HEK293 (cell line): ENCODE measurements around the gene FCGBP.
"Not testable (repeated sequence)": the region's sequence is repeated elsewhere in the genome, so short reads cannot be mapped to it uniquely, and the experiment has no call there.

Experiments
- CTCF ChIA-PET: fragments of 350-600 bp; formaldehyde crosslinking; extraction: SDS; loops from one replicate; lab custom pipeline; 2021; ENCODE audit warnings: antibody characterized with exemption; lab: Yijun Ruan, JAX
- POLR2A ChIA-PET: fragments of 300-600 bp; formaldehyde crosslinking; extraction: SDS; loops from one replicate; lab custom pipeline; 2020; ENCODE audit warnings: antibody characterized with exemption, inconsistent platforms; lab: Yijun Ruan, JAX
- H3K27ac ChIP-seq: fragments of 200-500 bp; sonication (Bioruptor generic); 2 replicates; pipeline ENCODE4 v1.5.1; 2014; ENCODE audit warnings: low read depth, low read length, control low read depth, inconsistent platforms; ENCODE audit errors: extremely low read depth
- H3K36me3 ChIP-seq, 2 experiments: fragments of 200-500 bp in 1 of 2; sonication (Bioruptor generic) in 1 of 2; 1 replicate in 1 of 2; 2 replicates in 1 of 2; pipeline ENCODE4 v1.5.1; 2014 to 2017; ENCODE audit warnings: inconsistent platforms in 2 of 2, low read length in 2 of 2; ENCODE audit not compliant: control insufficient read depth in 2 of 2, insufficient read depth in 1 of 2
- H3K4me1 ChIP-seq: fragments of 200-500 bp; sonication (Bioruptor generic); 2 replicates; pipeline ENCODE4 v1.5.1; 2014; ENCODE audit warnings: mild to moderate bottlenecking, low read length, inconsistent platforms; ENCODE audit not compliant: control insufficient read depth, insufficient read depth
- H3K4me3 ChIP-seq: 2 replicates; pipeline ENCODE4 v1.5.1; 2011; ENCODE audit warnings: low read depth, mild to moderate bottlenecking, control low read depth, low read length, moderate library complexity
- H3K9me3 ChIP-seq: fragments of 200-500 bp; sonication (Bioruptor generic); 2 replicates; pipeline ENCODE4 v1.5.1; 2014; ENCODE audit warnings: low read depth, low read length, inconsistent platforms; ENCODE audit not compliant: control insufficient read depth, insufficient read depth
- EGR2 ChIP-seq: fragments of 450-650 bp; formaldehyde crosslinking; IDR thresholded peaks from 2 replicates; pipeline ENCODE4 v1.5.1; 2016; ENCODE audit warnings: low read depth, missing biosample characterization, missing genetic modification characterization
- HOXA7 ChIP-seq: sonication (generic); formaldehyde crosslinking; IDR thresholded peaks from 2 replicates; pipeline ENCODE4 v1.8.1; 2022; ENCODE audit warnings: missing genetic modification reagents, borderline replicate concordance
- KLF9 ChIP-seq: fragments of 450-650 bp; formaldehyde crosslinking; IDR thresholded peaks from 2 replicates; pipeline ENCODE4 v1.5.1; 2016; ENCODE audit warnings: missing biosample characterization, missing genetic modification characterization, low read depth
- TCF7L2 ChIP-seq: IDR thresholded peaks from 2 replicates; pipeline ENCODE4 v1.6.1; 2011; ENCODE audit warnings: low read depth, mild to moderate bottlenecking, inconsistent platforms, low read length, moderate library complexity, borderline replicate concordance
- ZBTB21 ChIP-seq: fragments of 450-650 bp; formaldehyde crosslinking; IDR thresholded peaks from 2 replicates; pipeline ENCODE4 v1.5.1; 2017; ENCODE audit warnings: missing biosample characterization, missing genetic modification characterization
- ZBTB26 ChIP-seq: fragments of 450-650 bp; formaldehyde crosslinking; optimal IDR thresholded peaks from 2 replicates; pipeline ENCODE3; 2016; ENCODE audit warnings: missing biosample characterization, mild to moderate bottlenecking, missing genetic modification characterization
- ZNF140 ChIP-seq: fragments of 450-650 bp; formaldehyde crosslinking; IDR thresholded peaks from 2 replicates; pipeline ENCODE4 v1.5.1; 2016; ENCODE audit warnings: missing biosample characterization, missing genetic modification characterization
- ZNF169 ChIP-seq: fragments of 450-650 bp; formaldehyde crosslinking; IDR thresholded peaks from 2 replicates; pipeline ENCODE4 v1.5.1; 2016; ENCODE audit warnings: missing biosample characterization, missing genetic modification characterization
- ZNF175 ChIP-seq: fragments of 450-650 bp; formaldehyde crosslinking; IDR thresholded peaks from 2 replicates; pipeline ENCODE4 v1.5.1; 2016; ENCODE audit warnings: missing biosample characterization, missing genetic modification characterization
- ZNF214 ChIP-seq: fragments of 450-650 bp; formaldehyde crosslinking; IDR thresholded peaks from 2 replicates; pipeline ENCODE4 v1.5.1; 2017; ENCODE audit warnings: missing biosample characterization, mild to moderate bottlenecking, missing genetic modification characterization, borderline replicate concordance
- ZNF221 ChIP-seq: fragments of 450-650 bp; formaldehyde crosslinking; IDR thresholded peaks from 2 replicates; pipeline ENCODE4 v1.5.1; 2017; ENCODE audit warnings: missing biosample characterization, missing genetic modification characterization, borderline replicate concordance
- ZNF473 ChIP-seq: fragments of 450-650 bp; formaldehyde crosslinking; IDR thresholded peaks from 2 replicates; pipeline ENCODE4 v1.5.1; 2017; ENCODE audit warnings: missing biosample characterization, missing genetic modification characterization
- ZNF600 ChIP-seq: fragments of 450-650 bp; formaldehyde crosslinking; IDR thresholded peaks from 2 replicates; pipeline ENCODE4 v1.5.1; 2016; ENCODE audit warnings: missing biosample characterization, missing genetic modification characterization
- ZNF639 ChIP-seq: fragments of 450-650 bp; formaldehyde crosslinking; IDR thresholded peaks from 2 replicates; pipeline ENCODE4 v1.5.1; 2016; ENCODE audit warnings: missing biosample characterization, missing genetic modification characterization
- ZNF701 ChIP-seq: fragments of 450-650 bp; formaldehyde crosslinking; IDR thresholded peaks from 2 replicates; pipeline ENCODE4 v1.5.1; 2016; ENCODE audit warnings: missing biosample characterization, missing genetic modification characterization
- ZSCAN5A ChIP-seq: fragments of 450-650 bp; formaldehyde crosslinking; IDR thresholded peaks from 2 replicates; pipeline ENCODE4 v1.5.1; 2016; ENCODE audit warnings: missing biosample characterization, missing genetic modification characterization

Gene FCGBP

DNA sequence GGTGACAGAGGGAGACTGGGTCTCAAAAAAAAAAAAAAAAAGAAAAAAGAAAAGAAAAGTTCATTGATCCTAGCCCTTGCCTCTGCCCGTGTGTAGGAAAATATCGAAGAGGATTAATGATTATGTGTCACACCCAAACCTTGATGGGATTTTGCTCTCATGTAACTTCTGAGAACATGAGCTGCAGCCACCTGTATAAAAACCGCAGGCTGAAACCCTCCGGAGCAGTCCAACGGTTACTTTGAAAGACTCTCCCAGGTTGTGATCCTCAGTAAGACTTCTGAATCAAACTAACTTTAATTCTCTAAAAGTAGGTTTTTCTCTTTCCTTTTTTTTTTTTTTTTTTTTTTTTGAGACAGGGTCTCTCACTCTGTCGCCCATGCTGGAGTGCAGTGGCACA is 32.2 kb upstream of the FCGBP start (continued):
- no peak for TF ChIP-seq ZBTB21 (tag by site-specific recombination)
- TF ChIP-seq ZNF639 (tag by site-specific recombination) = no peak
- TF ChIP-seq ZNF140 (tag by site-specific recombination) = no peak
- no peak for TF ChIP-seq TCF7L2
- TF ChIP-seq EGR2 (tag by site-specific recombination) = no peak
- TF ChIP-seq ZSCAN5A (tag by site-specific recombination) = no peak
- no peak for TF ChIP-seq ZNF169 (tag by site-specific recombination)
- TF ChIP-seq, all 188 proteins: peak for 0

- ChIA-PET POLR2A (no interaction called here), CTCF (no interaction called here)
- Histone ChIP-seq H3K4me3 (no peak overlapping the region), H3K4me1 (peaks cover 3% of the 10 kb centered on the region), H3K27ac (no peak overlapping the region), H3K9me3 (peaks cover 2% of the 10 kb centered on the region; the same call in 1 of the 2 replicates), H3K36me3 (peaks cover 0 to 3% of the 10 kb centered on the region in 2 experiments; a peak in 2 of 3 replicates)
- TF ChIP-seq ZNF221 (tag by site-specific recombination) (no peak), ZNF600 (tag by site-specific recombination) (no peak), ZNF701 (tag by site-specific recombination) (no peak), ZBTB26 (tag by site-specific recombination) (no peak), HOXA7 (CRISPR knock-in tag) (no peak), ZNF214 (tag by site-specific recombination) (no peak), ZNF175 (tag by site-specific recombination) (no peak), KLF9 (tag by site-specific recombination) (no peak), ZNF473 (tag by site-specific recombination) (no peak)
Observed at GRCh38 chr19:39963898-39964297, 29.5 kb upstream of the FCGBP start.

- CTCF ChIA-PET, H3K36me3 ChIP-seq, POLR2A ChIA-PET, H3K9me3 ChIP-seq, H3K27ac ChIP-seq, H3K4me1 ChIP-seq, H3K4me3 ChIP-seq: not testable (repeated sequence)
Observed at GRCh38 chr19:39959407-39959806, 25.0 kb upstream of the FCGBP start.

DNA sequence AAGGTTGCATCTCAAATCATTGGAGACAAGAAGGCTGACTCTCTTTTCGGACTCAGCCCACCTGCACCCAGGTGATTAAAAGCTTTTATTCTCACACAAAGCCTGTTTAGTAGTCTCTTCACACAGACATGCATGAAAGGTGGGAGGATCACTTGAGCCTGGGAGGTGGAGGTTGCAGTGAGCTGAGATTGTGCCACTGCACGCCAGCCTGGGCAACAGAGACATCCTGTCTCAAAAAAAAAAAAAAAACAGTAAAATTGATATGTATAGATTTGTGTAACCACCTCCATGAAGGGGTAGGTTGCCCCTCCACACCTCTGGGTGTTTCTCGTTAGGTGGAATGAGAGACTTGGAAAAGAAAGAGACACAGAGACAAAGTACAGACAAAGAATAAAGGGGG is 24.5 kb upstream of the FCGBP start:
- not testable (repeated sequence) for H3K27ac ChIP-seq

GRCh38 chr19:39957886-39958285 is 23.5 kb upstream of the FCGBP start:
- H3K4me1 ChIP-seq, H3K4me3 ChIP-seq, H3K27ac ChIP-seq, POLR2A ChIA-PET, H3K36me3 ChIP-seq, H3K9me3 ChIP-seq: not testable (repeated sequence)
- CTCF ChIA-PET = interaction anchor here (1.8 kb wide), 1 partner anchor 12 kb away, joined by 6 read pairs; the partner anchor contains the start of gene PSMC4

More for the DNA sequence above, 24.5 kb upstream of the FCGBP start:
- H3K4me3 ChIP-seq, CTCF ChIA-PET, H3K4me1 ChIP-seq, H3K9me3 ChIP-seq, H3K36me3 ChIP-seq, POLR2A ChIA-PET: not testable (repeated sequence)
